HG03571 (cell line): ENCODE data around the gene VGLL3.
"Not testable (repeated sequence)": the region's sequence is repeated elsewhere in the genome, so short reads cannot be mapped to it uniquely, and the experiment has no call there.

Experiments
- ATAC-seq: cut with Tn5 transposase; IDR thresholded peaks from one replicate; pipeline ENCODE4 v1.9.1; 2021; ENCODE audit not compliant: unreplicated experiment

The VGLL3 gene, protein sequence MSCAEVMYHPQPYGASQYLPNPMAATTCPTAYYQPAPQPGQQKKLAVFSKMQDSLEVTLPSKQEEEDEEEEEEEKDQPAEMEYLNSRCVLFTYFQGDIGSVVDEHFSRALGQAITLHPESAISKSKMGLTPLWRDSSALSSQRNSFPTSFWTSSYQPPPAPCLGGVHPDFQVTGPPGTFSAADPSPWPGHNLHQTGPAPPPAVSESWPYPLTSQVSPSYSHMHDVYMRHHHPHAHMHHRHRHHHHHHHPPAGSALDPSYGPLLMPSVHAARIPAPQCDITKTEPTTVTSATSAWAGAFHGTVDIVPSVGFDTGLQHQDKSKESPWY

DNA sequence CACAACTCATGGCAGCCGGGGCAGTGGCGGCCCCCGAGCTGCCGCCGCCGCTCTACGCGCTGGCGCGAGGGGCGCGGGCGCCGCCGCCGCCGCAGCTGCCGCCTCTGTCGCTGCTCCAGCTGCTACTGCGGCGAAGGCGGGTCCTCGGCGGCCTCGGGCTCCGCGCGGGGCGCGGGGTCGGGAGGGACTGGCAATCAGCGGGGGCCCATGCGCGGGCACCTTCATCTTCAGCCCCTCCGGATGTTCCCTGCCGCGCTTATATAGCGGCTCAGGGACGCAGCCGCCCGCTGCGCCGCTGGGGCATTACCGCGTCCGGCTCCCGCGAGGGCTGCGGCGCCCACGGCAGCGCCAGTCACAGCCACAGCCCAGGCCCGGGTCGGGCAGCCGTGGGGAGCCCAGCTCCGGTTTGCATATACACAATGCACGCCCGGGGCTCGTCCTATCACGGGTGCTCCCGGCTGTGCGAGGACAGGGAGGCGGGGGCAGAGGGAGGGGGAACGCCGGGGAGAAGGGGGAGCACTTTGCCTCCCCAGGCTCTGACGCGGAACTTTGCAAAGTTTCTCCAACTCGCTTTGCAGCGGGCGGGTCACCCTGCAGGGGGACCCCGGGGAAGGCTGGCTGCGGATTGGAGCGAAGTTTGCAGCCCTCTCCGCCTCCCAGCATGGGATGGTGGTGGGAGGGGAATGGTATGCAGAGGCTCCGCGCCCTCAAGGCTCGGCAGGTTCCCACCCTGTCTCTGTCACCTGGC, at the start of gene VGLL3:
TSS of gene VGLL3 (minus strand) at position 416 of the 748 bp plus-strand sequence. CDS start at position 10, 406 bp downstream.
- ATAC-seq: no peak

DNA sequence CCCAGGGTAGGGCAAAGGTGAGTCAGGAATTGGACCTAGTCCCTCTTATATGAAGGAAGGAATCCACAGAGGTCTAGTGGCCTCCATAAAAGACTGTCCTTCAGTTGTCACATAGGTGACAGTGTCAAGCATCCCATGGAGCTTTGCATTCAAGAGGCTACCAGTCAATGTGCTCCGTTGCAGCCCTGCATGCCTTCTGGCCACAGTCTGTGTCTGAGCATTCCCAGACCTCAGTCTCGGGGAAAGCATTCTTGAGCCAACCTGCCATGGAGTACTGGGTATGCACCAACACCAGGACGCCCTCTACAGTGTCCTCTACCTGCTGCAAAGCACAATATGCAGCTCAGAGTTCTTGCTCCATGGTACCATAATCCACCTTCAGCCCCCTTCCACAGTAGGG, 46.7 kb upstream of the VGLL3 start:
- ATAC-seq: no peak

DNA sequence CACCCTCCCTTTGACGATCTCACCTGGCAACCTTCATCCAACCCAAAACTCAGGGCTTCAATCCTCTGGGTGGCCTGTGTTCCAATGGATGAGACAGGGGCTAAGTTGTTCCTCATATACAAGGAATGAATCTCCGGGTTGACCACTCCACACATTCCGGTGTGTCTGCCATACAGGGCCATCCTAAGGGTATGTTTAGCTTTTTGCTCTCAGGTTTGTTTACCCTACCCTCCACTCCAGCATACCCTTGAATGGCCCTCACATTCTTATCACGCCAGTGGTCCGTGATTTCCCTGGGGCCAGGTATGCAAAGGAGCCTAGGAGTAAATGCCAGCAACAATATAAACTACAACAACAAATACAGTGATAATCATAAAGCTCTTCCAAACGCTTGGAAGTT, 45.7 kb upstream of the VGLL3 start:
- ATAC-seq: no peak

DNA sequence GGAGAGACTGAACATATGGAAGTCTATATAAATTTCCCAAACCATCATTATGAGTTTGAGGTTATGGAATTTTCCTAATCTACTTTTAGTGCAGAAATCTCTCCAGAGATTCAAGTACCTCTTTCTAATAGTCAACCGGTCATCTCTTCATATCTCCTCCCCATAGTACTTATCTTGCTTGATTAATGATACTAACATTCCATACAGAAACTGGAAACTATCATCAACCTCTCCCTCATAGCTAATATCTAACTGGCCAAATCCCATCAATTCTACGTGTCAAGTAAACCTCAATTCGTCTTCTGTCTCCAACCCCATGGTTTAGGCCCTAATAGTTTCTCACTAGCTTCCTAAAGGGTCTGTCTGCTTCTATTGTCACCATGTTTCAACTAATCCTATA, 44.4 kb upstream of the VGLL3 start:
- no peak for ATAC-seq

DNA sequence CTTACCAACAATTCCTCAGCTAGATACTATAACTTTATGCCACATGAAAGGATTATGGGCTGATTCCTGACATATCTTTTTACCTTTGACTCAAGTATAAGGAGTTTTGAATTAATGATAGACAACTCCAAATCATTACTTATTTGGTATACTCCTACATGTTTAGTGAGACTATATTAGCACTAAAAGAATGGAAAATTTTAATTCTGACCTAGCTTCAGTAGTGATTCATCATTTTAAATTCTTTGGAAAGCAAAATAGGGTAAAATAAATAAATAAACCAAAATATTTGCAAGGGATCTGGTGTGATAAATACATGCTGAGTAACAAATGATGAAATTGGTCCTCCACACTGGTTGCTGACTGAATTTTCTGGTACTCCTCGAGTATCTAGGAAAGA, 42.3 kb upstream of the VGLL3 start:
- no peak for ATAC-seq

DNA sequence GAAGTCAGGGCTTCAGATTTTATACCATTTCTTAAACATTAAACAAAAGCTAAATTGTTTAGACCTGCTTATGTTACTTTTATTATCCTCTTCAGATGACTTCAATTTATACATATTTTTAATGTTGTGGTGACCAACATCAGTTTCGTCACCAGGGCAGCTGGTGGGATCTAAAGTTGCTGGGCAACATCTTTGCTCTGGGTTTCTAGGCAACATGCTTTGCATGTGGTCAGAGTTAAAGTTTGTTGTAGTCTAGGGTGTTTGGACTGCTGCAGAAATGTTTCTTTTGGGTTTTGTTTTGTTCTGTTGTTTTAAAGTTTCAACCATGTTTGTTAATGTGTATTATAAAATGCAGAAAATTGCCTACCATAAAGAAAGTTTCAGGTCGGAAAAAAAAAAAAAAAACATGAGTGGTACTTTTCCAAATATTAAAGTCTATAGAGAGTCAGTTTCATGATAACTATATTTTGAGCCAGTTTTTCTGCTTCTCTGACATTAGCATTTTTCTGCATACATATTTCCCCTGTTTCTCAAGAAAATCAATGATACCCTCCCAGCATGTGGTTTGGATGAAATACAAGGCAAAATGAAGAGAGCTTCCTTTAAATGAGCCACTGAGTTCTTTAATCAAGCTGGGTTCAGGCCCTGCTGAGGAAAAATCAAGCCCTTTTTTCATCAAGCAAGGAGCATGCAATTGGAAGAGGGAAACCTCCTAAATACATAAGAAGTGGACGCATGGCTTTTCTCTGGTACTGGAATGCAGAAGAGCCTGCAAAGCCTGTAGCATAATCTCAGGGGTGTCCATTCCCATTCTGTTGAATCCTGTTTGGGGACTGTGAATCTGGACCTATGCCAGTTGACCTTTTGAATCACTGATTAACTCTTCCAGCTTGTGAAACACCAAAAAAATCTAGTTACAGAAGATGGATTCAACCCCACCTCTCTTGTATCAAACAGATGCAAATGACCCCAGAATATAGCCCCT, 35.0 kb upstream of the VGLL3 start:
- no peak for ATAC-seq

DNA sequence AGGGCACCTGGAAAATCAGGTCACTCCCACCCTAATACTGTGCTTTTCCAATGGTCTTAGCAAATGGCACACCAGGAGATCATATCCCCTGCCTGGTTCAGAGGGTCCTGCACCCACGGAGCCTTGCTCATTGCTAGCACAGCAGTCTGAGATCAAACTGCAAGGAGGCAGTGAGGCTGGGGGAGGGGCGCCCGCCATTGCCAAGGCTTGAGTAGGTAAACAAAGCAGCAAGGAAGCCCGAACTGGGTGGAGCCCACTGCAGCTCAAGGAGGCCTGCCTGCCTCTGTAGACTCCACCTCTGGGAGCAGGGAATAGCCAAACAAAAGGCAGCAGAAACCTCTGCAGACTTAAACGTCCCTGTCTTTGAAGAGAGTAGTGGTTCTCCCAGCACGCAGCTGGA, 26.4 kb upstream of the VGLL3 start:
- ATAC-seq: not testable (repeated sequence)

DNA sequence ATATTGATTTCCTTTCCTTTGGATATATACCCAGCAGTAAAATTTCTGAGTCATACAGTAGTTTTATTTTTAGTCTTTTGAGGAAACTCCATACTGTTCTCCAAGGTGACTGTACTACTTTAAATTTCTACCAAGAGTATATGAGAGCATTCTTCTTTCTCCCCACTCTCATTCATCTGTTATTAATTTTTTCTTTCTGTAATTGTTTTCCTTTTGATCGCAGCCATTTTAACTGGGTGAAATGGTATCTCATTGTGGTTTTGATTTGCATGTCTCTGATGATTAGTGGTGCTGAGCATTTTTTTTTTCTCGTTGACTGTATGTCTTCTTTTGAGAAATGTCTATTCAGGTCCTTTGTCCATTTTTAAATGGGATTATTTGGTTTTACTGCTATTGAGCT, 18.3 kb upstream of the VGLL3 start:
- ATAC-seq: no peak

DNA sequence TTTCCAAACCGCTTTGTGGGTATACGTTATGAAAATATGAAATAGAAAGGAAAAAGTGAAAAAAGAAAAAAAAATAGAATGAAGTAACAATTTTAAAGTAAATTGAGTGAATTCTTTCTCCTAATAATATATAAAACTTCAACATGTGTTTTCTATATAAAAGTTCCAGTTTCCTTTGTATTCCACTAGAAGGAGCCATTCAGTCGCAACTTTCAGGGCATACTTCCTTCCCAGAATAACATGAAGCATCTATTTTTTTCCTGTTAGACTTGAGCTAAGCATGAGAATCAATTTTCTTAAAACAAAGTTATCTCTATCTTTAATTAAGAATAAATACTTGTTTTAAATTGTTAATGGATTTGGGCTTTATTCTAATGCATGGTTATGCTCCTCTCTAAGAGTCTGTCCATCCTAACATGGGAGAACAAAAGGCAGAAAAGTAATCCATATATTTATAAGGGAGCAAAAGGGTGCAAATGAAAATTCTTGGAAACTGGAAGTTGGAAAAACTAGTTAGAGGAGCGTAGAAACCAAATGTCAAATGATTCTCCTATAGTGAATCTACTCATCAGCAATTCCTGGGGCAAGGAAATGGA, 16.0 kb upstream of the VGLL3 start:
- no peak for ATAC-seq

DNA sequence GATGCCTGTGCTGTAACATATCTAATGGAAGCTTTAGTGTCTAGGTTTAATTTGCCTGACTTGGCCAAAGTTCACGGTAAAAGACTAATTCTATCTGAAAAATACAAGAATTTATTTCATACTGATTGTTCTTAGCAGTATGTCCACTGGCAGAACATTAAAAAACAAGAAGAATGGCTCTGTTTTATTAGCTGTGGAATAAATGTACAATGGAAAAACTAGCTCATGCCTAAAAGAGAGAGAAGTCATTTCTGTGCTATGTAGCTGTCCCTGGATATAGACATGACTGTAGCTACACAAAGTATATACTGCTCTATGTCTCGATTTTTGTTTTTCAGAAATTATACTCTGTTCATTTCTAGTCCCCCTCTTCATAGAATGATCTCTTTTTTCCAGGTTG, 13.9 kb upstream of the VGLL3 start:
- no peak for ATAC-seq

DNA sequence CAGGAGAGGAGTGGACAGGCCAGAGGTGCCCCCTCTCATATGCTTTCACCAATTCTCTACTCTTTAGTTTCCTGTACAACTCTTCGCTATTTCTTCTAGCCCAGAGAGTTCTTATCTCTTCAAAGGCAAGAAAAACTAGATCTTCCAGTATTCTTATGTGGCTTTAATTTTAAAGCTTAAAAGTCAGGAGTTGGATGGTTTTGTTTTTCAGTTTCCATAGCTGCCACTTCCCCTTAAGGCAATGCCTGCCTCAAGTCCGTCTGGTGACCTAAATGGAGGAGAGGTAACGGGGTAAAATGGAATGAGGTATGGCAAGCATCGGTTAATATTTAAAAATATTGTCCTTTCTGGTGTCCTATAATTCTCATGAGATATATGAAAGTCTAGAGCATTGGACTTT, 11.4 kb upstream of the VGLL3 start:
- no peak for ATAC-seq

DNA sequence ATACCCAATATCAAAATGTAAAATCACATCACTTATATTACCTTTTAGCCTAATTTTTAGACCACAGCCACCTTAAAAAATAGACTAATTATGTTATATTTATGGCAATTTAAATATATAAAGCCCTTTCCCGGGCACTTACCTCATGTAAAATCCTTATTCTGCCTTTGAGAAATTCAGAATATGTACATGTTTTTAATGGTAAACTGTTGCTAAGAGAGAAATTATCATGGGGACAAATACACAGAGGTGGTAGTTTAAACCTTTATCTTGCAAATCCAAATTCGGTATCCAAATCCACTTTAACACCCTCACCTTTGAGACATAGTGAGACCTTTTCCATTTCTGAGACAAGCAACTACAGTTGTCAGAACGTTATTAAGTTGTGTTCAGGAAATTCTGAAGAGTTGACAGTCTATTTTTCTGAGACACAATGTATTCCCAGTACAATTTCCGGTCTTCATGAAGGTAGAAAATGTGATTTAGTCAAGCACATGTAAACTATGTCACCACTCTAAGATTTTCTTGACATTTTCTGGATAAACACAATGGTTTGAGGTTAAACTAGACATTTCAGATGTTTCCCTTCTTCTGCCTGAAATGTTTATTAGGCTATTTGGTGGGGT, 10.6 kb upstream of the VGLL3 start:
- ATAC-seq: no peak

DNA sequence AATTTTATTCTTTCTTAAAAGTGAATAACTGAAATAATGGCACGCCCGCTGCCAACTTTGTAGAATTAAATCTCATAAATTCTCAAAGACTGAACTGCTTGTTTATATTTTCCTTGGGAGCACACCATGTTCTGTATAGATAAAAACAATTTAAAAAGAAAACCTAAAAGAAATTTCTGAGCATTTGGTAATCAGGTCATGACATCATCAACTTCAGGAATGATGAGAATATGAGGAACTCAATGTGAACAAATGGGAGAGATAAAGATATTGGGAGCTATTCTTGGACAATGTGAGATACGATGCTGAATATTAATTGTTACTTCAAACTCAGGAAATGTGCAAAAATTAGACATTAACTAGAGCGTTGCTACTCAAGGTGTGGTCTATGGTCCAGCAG, 10.0 kb upstream of the VGLL3 start:
- ATAC-seq: no peak

DNA sequence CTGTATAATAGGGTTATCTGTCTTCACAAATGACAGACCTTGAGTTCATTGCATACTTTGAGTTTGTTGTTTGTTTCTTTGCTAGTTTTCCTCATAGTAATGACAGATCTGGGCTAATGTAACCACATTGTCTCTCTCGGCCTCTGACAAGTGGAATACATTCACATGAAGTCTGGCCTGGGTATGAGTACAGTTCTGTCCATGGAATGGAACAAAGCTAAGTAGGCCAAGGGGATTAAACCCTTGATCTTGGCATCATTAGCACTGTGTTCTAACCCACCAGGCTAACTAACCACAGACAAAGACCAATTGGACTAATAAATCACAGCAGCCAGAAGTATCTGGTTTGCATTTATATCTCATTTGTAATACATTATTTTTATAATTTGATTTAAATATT, 7.6 kb upstream of the VGLL3 start:
- no peak for ATAC-seq

DNA sequence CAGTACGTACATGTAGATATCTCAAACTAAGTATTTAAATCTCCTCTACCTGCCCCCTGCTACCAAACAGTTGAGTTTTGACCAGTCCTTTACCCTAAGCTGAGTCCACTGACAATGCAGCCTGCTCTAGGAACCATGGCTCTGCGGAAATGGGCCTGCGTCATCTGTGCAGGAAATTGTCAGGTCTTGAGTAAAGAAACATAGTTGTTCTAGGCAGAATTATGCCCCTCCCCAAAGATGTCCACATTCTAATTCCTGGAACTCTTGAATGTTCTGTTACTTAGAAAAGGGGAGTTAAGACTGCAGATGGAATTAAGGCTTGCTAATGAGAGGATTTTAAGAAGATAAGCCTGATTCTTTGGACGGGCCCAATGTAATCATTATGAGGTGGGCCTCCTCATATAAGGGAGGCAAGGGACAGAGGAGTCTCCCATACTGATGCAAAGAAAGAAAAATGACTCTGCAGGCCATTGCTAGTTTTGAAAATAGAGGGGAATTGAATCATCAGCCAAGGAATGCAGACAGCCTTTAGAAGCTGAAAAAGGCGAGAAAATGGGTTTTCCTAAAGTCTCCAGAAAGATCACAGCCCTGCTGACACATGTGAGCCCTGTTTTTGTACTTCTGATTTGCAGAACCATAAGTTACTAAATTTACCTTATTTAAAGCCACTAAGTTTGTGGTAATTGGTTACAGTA, 5.5 kb upstream of the VGLL3 start:
- no peak for ATAC-seq

DNA sequence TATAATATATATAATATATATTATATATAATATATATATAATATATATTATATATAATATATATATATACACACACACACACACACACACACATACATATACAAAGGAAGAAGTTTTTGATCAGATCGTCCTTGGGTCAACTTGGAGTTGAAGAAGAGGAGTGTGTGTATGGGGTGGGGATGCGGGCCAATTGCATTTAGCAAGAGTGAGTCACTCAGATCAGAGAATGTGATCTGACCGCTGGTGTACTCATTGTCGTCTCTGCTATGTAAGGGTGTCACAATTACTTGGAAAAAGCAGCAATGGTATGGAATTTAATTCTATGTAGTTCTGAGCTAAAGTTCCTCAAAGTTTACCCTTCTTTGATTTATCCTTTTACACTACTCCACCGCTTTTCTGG, 4.6 kb upstream of the VGLL3 start:
- ATAC-seq: no peak

DNA sequence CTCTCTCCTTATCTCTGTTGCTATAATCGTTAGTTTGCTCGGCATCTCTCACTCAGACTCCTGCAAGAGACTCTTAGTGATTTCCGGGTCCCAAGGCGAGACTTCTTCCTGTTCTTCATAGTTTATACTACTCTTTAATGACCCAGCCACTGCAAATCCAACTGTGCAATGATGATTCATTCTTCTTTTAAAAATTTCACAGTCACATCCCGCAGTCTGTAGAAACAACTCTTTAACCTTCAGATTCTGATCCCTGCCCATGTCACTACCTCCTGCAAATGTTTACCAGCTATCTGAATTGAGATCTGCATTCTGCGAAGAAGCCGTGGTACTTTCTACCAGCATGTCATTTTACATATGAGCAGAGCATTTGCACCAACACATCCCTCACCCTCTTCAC, 2.8 kb upstream of the VGLL3 start:
- ATAC-seq: no peak

DNA sequence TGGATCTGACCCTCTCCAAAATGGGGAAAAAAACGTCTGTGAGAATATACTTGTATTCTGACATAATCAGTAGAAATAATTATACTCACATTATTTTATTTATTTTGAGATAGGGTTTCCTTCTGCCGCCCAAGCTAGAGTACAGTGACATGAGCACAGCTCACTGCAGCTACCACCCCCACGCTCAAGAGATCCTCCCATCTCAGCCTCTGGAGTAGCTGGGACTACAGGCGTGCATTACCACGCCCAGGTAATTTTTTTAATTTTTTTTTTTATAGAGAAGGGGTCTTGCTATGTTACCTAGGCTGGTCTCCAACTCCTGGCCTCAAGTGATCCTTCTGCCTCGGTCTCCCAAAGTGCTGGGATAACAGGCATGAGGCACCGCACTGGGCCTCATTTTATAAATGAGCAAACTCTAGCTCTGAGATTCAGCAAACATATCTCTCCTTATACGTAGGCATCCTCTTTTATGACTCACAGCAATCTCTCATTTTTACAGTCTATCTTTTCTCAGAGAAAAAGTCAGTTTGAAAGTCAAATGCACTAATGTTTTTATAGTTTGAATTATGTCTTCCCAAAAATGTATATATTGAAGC, 989 bp upstream of the VGLL3 start:
- no peak for ATAC-seq

DNA sequence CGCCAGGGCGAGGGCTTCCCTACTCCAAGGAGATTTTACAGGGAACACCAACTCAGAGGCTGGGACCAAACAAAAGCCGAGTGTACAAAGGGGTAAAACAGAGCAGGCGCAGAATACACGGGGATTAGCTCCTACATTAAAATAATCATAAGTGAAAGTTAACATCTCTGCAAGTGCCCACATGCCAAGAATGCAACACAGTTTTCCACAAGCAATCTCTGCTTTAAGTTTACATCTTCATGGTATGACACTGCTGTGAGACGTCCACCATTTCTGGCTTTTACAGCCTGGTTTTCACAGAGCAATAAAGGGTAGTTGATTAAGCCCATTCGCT, 500 bp upstream of the VGLL3 start:
- ATAC-seq: no peak
